Esophagus muscularis mucosa (tissue), 3 donors: ENCODE measurements around the gene ADCK1.

Source experiments
- EP300 ChIP-seq: sonication (generic); formaldehyde crosslinking; IDR thresholded peaks from one replicate; pipeline ENCODE4 v1.6.1; 2017; ENCODE audit warnings: antibody characterized with exemption
- POLR2AphosphoS5 ChIP-seq, 2 donors: sonication (generic); formaldehyde crosslinking; IDR thresholded peaks; one replicate each; pipeline ENCODE4 v1.6.1; 2017; ENCODE audit warnings: antibody characterized with exemption in 2 of 2

GRCh38 chr14:77892381-77892871 lies 92.5 kb downstream of the ADCK1 start:
- TF ChIP-seq EP300, result no peak
- no peak for TF ChIP-seq POLR2AphosphoS5 (IDR thresholded peaks at IDR 0.05)
